ENCODE measurements around the gene EPS8L2. TPM values are rescaled to one million over a fixed set of nuclear protein-coding genes. Genes with fewer than 3 reads are reported as not detected.

The EPS8L2 gene
- total and polyA plus RNA-seq, 9 of the 15 experiments (the other 6 are each of a cell fraction or from before 2014, with no cell fraction given): 0.75 to 17.0 (median 3.7) TPM

- TF ChIP-seq, protein P1, sequence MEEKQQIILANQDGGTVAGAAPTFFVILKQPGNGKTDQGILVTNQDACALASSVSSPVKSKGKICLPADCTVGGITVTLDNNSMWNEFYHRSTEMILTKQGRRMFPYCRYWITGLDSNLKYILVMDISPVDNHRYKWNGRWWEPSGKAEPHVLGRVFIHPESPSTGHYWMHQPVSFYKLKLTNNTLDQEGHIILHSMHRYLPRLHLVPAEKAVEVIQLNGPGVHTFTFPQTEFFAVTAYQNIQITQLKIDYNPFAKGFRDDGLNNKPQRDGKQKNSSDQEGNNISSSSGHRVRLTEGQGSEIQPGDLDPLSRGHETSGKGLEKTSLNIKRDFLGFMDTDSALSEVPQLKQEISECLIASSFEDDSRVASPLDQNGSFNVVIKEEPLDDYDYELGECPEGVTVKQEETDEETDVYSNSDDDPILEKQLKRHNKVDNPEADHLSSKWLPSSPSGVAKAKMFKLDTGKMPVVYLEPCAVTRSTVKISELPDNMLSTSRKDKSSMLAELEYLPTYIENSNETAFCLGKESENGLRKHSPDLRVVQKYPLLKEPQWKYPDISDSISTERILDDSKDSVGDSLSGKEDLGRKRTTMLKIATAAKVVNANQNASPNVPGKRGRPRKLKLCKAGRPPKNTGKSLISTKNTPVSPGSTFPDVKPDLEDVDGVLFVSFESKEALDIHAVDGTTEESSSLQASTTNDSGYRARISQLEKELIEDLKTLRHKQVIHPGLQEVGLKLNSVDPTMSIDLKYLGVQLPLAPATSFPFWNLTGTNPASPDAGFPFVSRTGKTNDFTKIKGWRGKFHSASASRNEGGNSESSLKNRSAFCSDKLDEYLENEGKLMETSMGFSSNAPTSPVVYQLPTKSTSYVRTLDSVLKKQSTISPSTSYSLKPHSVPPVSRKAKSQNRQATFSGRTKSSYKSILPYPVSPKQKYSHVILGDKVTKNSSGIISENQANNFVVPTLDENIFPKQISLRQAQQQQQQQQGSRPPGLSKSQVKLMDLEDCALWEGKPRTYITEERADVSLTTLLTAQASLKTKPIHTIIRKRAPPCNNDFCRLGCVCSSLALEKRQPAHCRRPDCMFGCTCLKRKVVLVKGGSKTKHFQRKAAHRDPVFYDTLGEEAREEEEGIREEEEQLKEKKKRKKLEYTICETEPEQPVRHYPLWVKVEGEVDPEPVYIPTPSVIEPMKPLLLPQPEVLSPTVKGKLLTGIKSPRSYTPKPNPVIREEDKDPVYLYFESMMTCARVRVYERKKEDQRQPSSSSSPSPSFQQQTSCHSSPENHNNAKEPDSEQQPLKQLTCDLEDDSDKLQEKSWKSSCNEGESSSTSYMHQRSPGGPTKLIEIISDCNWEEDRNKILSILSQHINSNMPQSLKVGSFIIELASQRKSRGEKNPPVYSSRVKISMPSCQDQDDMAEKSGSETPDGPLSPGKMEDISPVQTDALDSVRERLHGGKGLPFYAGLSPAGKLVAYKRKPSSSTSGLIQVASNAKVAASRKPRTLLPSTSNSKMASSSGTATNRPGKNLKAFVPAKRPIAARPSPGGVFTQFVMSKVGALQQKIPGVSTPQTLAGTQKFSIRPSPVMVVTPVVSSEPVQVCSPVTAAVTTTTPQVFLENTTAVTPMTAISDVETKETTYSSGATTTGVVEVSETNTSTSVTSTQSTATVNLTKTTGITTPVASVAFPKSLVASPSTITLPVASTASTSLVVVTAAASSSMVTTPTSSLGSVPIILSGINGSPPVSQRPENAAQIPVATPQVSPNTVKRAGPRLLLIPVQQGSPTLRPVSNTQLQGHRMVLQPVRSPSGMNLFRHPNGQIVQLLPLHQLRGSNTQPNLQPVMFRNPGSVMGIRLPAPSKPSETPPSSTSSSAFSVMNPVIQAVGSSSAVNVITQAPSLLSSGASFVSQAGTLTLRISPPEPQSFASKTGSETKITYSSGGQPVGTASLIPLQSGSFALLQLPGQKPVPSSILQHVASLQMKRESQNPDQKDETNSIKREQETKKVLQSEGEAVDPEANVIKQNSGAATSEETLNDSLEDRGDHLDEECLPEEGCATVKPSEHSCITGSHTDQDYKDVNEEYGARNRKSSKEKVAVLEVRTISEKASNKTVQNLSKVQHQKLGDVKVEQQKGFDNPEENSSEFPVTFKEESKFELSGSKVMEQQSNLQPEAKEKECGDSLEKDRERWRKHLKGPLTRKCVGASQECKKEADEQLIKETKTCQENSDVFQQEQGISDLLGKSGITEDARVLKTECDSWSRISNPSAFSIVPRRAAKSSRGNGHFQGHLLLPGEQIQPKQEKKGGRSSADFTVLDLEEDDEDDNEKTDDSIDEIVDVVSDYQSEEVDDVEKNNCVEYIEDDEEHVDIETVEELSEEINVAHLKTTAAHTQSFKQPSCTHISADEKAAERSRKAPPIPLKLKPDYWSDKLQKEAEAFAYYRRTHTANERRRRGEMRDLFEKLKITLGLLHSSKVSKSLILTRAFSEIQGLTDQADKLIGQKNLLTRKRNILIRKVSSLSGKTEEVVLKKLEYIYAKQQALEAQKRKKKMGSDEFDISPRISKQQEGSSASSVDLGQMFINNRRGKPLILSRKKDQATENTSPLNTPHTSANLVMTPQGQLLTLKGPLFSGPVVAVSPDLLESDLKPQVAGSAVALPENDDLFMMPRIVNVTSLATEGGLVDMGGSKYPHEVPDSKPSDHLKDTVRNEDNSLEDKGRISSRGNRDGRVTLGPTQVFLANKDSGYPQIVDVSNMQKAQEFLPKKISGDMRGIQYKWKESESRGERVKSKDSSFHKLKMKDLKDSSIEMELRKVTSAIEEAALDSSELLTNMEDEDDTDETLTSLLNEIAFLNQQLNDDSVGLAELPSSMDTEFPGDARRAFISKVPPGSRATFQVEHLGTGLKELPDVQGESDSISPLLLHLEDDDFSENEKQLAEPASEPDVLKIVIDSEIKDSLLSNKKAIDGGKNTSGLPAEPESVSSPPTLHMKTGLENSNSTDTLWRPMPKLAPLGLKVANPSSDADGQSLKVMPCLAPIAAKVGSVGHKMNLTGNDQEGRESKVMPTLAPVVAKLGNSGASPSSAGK (IDR thresholded peaks at IDR 0.05): no peak; the same call in 1 of the 2 replicates
- TF ChIP-seq NFYB (IDR thresholded peaks at IDR 0.05; ENCODE audit: extremely low read depth, insufficient read length) (no peak), POLR2H (tag; IDR thresholded peaks at IDR 0.05; ENCODE audit: low read depth) (no peak; the same call in 1 of the 2 replicates), RBM39 (optimal IDR thresholded peaks at IDR 0.05; ENCODE audit: low read depth, low read length) (no peak), YY1 (IDR thresholded peaks at IDR 0.05; ENCODE audit: borderline replicate concordance in 1 of 3, control insufficient read depth in 1 of 3, extremely low read depth in 1 of 3, insufficient read depth in 3 of 3, insufficient read length in 1 of 3, insufficient replicate concordance in 2 of 3, low read depth in 1 of 3, low read length in 2 of 3) (peak in 1 of 3 experiments; percentile 60), POLR2G (IDR thresholded peaks at IDR 0.05; ENCODE audit: low read depth, low read length) (no peak), HNRNPLL (IDR thresholded peaks at IDR 0.05; ENCODE audit: low read depth, low read length, poor library complexity, severe bottlenecking) (no peak), ILF3 (IDR thresholded peaks at IDR 0.05; ENCODE audit: borderline replicate concordance) (no peak), SMARCA4 (IDR thresholded peaks at IDR 0.05) (peak; percentile 68), SMAD4 (CRISPR knock-in tag; conservative IDR thresholded peaks at IDR 0.05) (0 out of 2 replicates have a peak, but pooled peaks have one; percentile 66), HIVEP1 (CRISPR knock-in tag; IDR thresholded peaks at IDR 0.05) (no peak), KAT7 (CRISPR knock-in tag; IDR thresholded peaks at IDR 0.05; ENCODE audit: borderline replicate concordance) (no peak), RUNX1 (IDR thresholded peaks at IDR 0.05; ENCODE audit: low read depth) (no peak), L3MBTL2 (IDR thresholded peaks at IDR 0.05) (peak; percentile 75)
- TF ChIP-seq, protein P2, sequence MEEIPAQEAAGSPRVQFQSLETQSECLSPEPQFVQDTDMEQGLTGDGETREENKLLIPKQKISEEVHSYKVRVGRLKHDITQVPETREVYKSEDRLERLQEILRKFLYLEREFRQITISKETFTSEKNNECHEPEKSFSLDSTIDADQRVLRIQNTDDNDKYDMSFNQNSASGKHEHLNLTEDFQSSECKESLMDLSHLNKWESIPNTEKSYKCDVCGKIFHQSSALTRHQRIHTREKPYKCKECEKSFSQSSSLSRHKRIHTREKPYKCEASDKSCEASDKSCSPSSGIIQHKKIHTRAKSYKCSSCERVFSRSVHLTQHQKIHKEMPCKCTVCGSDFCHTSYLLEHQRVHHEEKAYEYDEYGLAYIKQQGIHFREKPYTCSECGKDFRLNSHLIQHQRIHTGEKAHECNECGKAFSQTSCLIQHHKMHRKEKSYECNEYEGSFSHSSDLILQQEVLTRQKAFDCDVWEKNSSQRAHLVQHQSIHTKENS (CRISPR knock-in tag; IDR thresholded peaks at IDR 0.05): no peak
Observed at GRCh38 chr11:665704-666281, 40.2 kb upstream of the EPS8L2 start (continued).
